ENCODE measurements around the gene ARFGAP3.
A peak's percentile ranks its signal among the peaks of the same experiment; 100 is the strongest.

The ARFGAP3 gene

DNA sequence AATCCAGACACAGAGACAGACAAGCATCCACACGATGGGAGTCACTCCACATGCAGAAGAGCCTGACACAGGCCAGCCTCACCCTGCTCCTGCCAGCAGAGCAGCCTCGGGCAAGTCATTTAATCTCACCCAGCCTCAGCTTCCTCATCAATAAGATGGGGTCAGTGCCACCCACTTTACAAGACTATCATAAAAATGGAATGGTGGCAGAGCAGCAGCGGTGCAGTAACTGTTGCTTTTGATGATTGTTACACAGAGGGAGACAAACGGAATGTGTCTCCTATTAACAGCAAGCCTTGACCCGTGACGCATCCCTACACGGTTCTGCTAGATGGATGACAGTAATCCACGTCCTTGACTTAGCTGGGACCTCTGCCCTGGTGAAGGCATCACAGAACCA lies 26.0 kb upstream of the ARFGAP3 start:
- in situ Hi-C loops (cut with HindIII; ENCODE audit: low pct_ligation_motif_present, low sequenced_read_pairs) = loop anchor here (25.0 kb wide), 1 partner anchor 179 kb away; no protein-coding TSS in a partner anchor
- no peak for DNase-seq
- Histone ChIP-seq H3K4me3 (ENCODE audit: low read depth, low read length) (no peak overlapping the region), H3K36me3 (replicated peaks) (peaks cover 63% of the 10 kb centered on the region), H3K27ac (no peak overlapping the region), H3K27me3 (replicated peaks) (no peaks in the 10 kb centered on the region)
- TF ChIP-seq, protein P1, sequence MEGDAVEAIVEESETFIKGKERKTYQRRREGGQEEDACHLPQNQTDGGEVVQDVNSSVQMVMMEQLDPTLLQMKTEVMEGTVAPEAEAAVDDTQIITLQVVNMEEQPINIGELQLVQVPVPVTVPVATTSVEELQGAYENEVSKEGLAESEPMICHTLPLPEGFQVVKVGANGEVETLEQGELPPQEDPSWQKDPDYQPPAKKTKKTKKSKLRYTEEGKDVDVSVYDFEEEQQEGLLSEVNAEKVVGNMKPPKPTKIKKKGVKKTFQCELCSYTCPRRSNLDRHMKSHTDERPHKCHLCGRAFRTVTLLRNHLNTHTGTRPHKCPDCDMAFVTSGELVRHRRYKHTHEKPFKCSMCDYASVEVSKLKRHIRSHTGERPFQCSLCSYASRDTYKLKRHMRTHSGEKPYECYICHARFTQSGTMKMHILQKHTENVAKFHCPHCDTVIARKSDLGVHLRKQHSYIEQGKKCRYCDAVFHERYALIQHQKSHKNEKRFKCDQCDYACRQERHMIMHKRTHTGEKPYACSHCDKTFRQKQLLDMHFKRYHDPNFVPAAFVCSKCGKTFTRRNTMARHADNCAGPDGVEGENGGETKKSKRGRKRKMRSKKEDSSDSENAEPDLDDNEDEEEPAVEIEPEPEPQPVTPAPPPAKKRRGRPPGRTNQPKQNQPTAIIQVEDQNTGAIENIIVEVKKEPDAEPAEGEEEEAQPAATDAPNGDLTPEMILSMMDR (IDR thresholded peaks at IDR 0.05; ENCODE audit: low read depth, low read length, missing control alignments) = no peak

DNA sequence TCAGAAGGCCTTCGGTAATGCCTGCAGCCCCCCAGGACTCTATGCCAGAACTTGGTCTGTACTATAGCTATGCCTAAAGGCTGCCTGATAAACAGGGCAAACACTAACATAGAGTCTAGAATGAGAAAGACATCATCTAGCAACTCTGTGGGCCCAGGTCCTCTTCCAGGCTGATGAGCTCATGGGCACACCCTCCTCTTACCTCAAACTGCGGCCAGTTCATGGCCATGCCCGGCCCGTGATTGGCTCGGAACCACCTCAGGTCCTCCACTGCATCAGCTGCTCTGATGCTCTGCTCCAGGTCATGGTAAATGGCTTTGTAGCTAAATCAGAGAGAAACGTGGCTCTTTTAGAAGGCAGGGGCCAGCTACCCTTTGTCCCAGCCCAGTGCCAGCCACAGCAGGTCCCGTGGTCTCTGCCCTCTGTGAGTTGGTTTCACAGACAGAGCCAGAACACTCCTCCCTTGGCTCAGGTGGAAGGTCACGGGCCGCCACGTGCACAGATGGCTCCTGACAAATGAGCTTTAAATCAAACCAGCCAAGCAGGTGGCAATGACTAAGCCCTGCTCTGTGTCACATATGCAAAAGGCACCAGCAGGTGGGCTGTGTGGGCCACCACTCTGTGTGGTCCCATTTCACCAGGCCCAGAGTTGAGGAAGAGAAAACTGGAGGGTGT lies 25.0 kb upstream of the ARFGAP3 start:
- H3K27ac ChIP-seq = no peak overlapping the region
- peaks cover 61% of the 10 kb centered on the region for H3K36me3 ChIP-seq (replicated peaks)
- H3K27me3 ChIP-seq (replicated peaks) = no peaks in the 10 kb centered on the region
- in situ Hi-C loops (cut with HindIII; ENCODE audit: low pct_ligation_motif_present, low sequenced_read_pairs) = loop anchor here (25.0 kb wide), 1 partner anchor 180 kb away; no protein-coding TSS in a partner anchor
- H3K4me3 ChIP-seq (ENCODE audit: low read depth, low read length) = no peak overlapping the region
- DNase-seq = no peak
- TF ChIP-seq, protein P1 (IDR thresholded peaks at IDR 0.05; ENCODE audit: low read depth, low read length, missing control alignments) = no peak

DNA sequence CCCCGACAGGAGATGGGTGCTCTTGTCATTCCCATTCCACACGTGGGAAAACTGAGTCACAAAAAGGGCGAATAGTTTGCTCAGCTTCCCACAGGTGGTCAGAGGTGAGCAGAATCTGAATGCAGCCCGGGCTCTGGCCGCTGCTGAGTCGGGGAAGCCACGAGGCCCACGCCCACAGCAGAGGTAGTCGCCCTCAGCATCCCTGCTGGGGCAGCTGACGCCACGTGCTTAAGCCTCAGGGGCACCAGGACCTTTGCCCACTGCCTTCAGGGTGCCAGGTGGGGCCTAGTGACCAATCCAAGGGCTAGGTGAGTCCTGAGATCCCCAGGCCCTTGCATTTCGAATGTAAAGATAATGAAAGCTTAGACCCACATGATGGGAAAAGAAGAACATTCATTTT lies 24.2 kb upstream of the ARFGAP3 start:
- in situ Hi-C loops (cut with HindIII; ENCODE audit: low pct_ligation_motif_present, low sequenced_read_pairs) = loop anchor here (25.0 kb wide), 1 partner anchor 181 kb away; no protein-coding TSS in a partner anchor
- H3K4me3 ChIP-seq (ENCODE audit: low read depth, low read length) = no peak overlapping the region
- DNase-seq = no peak
- TF ChIP-seq, protein P1 (IDR thresholded peaks at IDR 0.05; ENCODE audit: low read depth, low read length, missing control alignments) = no peak
- H3K36me3 ChIP-seq (replicated peaks) = peaks cover 65% of the 10 kb centered on the region
- no peak overlapping the region for H3K27ac ChIP-seq
- no peaks in the 10 kb centered on the region for H3K27me3 ChIP-seq (replicated peaks)

DNA sequence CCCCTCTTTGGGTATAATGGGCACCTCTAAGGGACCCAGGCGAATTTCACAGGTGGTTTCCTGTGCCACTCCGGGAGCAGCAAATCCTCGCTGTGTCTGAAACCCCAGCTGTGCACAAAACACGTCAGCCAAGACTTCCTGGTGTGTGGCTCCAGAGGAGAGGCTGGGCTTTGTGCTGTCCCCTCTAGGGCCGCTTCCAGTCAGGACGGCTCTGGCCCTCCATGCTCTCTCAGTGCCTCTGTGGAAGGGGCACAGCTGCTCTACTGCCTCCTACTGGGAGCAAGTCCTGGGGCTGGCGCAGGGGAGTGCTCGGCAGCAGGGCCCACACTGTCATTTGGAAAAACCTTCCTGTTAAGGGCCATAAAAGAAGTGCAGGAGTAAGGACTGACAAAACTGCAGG lies 23.7 kb upstream of the ARFGAP3 start:
- TF ChIP-seq, protein P1 (IDR thresholded peaks at IDR 0.05; ENCODE audit: low read depth, low read length, missing control alignments) = peak; percentile 54
- no peaks in the 10 kb centered on the region for H3K27me3 ChIP-seq (replicated peaks)
- H3K27ac ChIP-seq = no peak overlapping the region
- in situ Hi-C loops (cut with HindIII; ENCODE audit: low pct_ligation_motif_present, low sequenced_read_pairs) = loop anchor here (25.0 kb wide), 1 partner anchor 181 kb away; no protein-coding TSS in a partner anchor
- H3K4me3 ChIP-seq (ENCODE audit: low read depth, low read length) = no peak overlapping the region
- H3K36me3 ChIP-seq (replicated peaks) = peaks cover 70% of the 10 kb centered on the region
- no peak for DNase-seq

DNA sequence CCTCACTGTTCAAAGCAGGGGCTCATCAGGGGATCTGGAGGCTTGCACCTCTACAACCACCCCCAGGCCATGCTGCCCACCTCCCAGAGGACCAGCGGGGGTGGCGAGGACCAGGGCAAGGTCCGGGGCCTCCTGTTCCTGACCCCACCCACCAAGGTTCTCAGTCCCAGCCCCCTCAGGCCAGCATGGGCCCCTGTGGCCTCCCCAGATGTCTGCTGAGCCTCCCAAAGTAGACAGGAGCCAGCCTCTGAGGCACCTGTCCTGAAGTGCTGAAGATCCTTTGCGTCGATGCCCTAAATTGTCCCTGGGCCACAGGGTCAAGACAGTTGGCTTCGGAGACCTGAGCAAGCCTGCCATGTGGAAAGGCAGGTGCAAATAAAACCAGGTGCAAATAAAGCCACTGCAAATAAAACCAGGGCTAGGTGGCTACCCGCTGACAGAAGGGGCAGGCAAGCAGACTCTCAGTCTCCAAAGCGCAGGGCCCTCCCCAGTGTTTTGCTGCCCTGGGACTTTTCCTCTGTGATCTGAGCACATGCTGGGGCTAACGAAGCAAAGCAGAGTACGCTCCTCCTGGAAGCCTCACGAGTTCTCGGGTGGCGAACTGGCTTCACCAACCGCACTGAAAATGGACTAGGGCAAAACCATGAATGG lies 22.4 kb upstream of the ARFGAP3 start:
- no peaks in the 10 kb centered on the region for H3K27me3 ChIP-seq (replicated peaks)
- no peak overlapping the region for H3K27ac ChIP-seq
- no peak for DNase-seq
- in situ Hi-C loops (cut with HindIII; ENCODE audit: low pct_ligation_motif_present, low sequenced_read_pairs) = loop anchor here (25.0 kb wide), 1 partner anchor 183 kb away; no protein-coding TSS in a partner anchor
- peaks cover 78% of the 10 kb centered on the region for H3K36me3 ChIP-seq (replicated peaks)
- no peak overlapping the region for H3K4me3 ChIP-seq (ENCODE audit: low read depth, low read length)
- TF ChIP-seq, protein P1 (IDR thresholded peaks at IDR 0.05; ENCODE audit: low read depth, low read length, missing control alignments) = no peak

Data from brain microvascular endothelial cell (primary cell).